ENCODE measurements around the gene LRRC19. TPM values are rescaled to one million over a fixed set of nuclear protein-coding genes. Genes with fewer than 3 reads are reported as not detected.

LRRC19 gene
- total RNA-seq, 2 donors from 2014 or later = not detected

DNA sequence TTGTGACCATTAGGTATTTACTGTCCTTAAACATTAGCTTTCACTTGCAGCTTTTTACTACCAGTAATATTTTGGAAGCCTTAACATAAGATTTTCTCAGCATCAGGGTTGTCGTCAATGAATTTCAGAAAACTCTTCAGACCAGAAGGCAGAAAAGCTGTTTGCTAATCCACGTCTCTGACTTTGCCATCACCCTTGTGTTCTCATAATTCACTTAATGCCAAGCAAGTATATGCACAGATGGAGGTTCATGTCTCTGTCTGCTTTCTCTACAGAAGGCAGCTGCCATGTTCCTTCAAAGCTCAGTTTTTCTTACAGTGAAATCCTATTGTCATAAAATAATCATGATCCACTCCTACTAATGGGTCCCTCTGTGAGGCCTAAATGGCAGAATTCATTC, 37.7 kb upstream of the LRRC19 start:
- H3K36me3 ChIP-seq = peaks cover 5% of the 10 kb centered on the region
- ATAC-seq (ENCODE audit: insufficient number of reproducible peaks, low FRiP score, low read depth) (no peak), DNase-seq (ENCODE audit: low spot score) (no peak)
- no peaks in the 10 kb centered on the region for H3K27me3 ChIP-seq (replicated peaks; ENCODE audit: insufficient read depth)
- TF ChIP-seq, protein P1, sequence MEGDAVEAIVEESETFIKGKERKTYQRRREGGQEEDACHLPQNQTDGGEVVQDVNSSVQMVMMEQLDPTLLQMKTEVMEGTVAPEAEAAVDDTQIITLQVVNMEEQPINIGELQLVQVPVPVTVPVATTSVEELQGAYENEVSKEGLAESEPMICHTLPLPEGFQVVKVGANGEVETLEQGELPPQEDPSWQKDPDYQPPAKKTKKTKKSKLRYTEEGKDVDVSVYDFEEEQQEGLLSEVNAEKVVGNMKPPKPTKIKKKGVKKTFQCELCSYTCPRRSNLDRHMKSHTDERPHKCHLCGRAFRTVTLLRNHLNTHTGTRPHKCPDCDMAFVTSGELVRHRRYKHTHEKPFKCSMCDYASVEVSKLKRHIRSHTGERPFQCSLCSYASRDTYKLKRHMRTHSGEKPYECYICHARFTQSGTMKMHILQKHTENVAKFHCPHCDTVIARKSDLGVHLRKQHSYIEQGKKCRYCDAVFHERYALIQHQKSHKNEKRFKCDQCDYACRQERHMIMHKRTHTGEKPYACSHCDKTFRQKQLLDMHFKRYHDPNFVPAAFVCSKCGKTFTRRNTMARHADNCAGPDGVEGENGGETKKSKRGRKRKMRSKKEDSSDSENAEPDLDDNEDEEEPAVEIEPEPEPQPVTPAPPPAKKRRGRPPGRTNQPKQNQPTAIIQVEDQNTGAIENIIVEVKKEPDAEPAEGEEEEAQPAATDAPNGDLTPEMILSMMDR (IDR thresholded peaks at IDR 0.05) = no peak
- H3K9me3 ChIP-seq = no peaks in the 10 kb centered on the region
- no peaks in the 10 kb centered on the region for H3K4me1 ChIP-seq (ENCODE audit: control insufficient read depth in 1 of 2, low read depth in 2 of 2)
- no peak overlapping the region for H3K27ac ChIP-seq
- no peak overlapping the region for H3K4me3 ChIP-seq

DNA sequence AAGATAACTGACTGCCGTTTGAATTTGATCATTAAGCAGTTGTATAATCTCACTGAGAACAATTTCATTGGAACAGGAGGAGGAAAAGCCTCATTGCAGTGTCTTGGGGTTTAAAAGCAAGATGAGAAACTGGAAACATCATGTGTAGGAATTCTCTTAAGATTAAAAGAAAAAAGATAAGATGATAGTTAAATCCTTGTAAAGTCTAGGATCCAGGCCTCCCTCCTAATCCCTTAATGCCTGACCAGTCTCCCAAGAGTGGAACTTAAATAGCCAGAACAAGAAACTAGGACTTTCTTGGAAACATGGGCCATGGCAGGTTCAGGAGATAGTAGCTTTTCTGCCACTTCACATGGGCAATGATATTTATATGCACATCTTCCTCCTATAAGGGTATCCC, 37.0 kb upstream of the LRRC19 start:
- ATAC-seq (ENCODE audit: insufficient number of reproducible peaks, low FRiP score, low read depth) = no peak

DNA sequence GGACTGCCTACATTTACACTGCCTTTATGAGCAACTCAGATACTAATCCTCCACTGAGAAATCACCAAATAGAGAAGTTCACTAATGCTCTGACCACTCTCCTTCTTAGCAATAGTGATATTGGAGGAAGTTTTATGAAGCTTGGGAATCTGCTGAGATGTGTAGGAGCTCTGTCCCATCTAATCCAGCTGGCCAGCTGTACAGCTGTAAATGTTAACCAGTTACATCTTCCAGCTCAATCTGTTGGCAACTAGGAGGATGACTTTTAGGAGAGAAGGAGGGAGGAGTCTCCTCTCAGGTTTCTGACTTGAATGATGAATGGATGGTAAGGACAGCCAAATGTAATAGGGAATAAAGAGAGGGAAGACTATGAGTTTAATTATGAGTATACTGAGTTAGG, 36.3 kb upstream of the LRRC19 start:
- no peaks in the 10 kb centered on the region for H3K9me3 ChIP-seq
- H3K4me1 ChIP-seq (ENCODE audit: control insufficient read depth in 1 of 2, low read depth in 2 of 2) = no peaks in the 10 kb centered on the region
- no peak overlapping the region for H3K27ac ChIP-seq
- TF ChIP-seq, protein P1 (IDR thresholded peaks at IDR 0.05) = no peak
- no peak for ATAC-seq (ENCODE audit: insufficient number of reproducible peaks, low FRiP score, low read depth)
- peaks cover 5% of the 10 kb centered on the region for H3K36me3 ChIP-seq
- H3K4me3 ChIP-seq = no peak overlapping the region
- H3K27me3 ChIP-seq (replicated peaks; ENCODE audit: insufficient read depth) = no peaks in the 10 kb centered on the region
- DNase-seq (ENCODE audit: low spot score) = no peak

More for the DNA sequence above, 37.0 kb upstream of the LRRC19 start:
- no peaks in the 10 kb centered on the region for H3K27me3 ChIP-seq (replicated peaks; ENCODE audit: insufficient read depth)
- H3K36me3 ChIP-seq = peaks cover 5% of the 10 kb centered on the region
- no peak overlapping the region for H3K27ac ChIP-seq
- no peak for DNase-seq (ENCODE audit: low spot score)
- no peaks in the 10 kb centered on the region for H3K4me1 ChIP-seq (ENCODE audit: control insufficient read depth in 1 of 2, low read depth in 2 of 2)
- no peak overlapping the region for H3K4me3 ChIP-seq
- no peaks in the 10 kb centered on the region for H3K9me3 ChIP-seq
- TF ChIP-seq, protein P1 (IDR thresholded peaks at IDR 0.05) = no peak

DNA sequence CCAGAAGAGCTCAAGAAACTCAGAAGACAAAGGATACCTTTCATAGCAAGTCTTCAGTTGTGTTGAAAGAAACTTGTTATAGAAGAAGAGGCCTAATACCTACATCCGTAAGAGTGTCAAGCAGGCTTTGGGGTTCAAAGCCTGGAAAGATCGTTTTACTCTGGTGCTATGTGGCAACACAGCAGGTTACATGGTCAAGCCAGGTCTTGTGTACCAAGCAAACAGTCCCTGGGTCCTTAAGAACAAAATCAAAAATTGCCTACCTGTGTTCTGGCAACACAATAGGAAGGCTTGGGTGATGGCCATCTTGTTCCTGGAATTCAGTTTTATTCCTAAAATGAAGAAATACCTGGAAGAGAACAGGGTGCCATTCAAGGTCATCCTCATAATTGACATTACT, 32.0 kb upstream of the LRRC19 start:
- DNase-seq (ENCODE audit: low spot score) (no peak), ATAC-seq (ENCODE audit: insufficient number of reproducible peaks, low FRiP score, low read depth) (no peak)
- H3K36me3 ChIP-seq = no peaks in the 10 kb centered on the region
- TF ChIP-seq, protein P1 (IDR thresholded peaks at IDR 0.05) = no peak
- no peak overlapping the region for H3K4me3 ChIP-seq
- H3K9me3 ChIP-seq = no peaks in the 10 kb centered on the region
- no peaks in the 10 kb centered on the region for H3K27me3 ChIP-seq (replicated peaks; ENCODE audit: insufficient read depth)
- no peak overlapping the region for H3K27ac ChIP-seq
- no peaks in the 10 kb centered on the region for H3K4me1 ChIP-seq (ENCODE audit: control insufficient read depth in 1 of 2, low read depth in 2 of 2)

DNA sequence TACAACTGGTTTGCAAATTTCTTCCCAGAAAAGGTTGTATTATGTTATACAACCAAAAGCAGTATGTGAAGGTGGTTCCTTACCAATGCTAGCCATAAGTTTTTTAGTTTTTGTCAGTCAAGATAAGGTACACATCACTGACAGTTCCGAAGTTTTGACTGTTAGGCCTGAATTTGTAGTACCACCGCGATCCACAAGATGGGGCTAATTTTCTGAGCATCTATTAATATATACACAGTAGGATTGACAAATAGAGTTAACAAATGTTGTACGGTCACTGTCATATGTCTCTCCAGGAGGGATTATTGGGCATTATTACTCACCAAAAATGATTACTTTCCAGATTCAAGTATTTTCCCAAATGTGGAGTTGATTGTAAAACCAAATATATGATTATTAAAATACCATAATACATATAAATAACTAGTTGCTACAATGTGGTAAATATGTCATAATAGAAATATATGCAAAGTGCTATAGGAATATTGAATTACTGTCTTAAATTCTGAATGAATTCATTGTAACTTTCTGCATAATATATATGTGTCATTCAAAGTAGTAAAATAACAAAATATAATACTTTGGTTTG, 28.4 kb upstream of the LRRC19 start:
- no peak for ATAC-seq (ENCODE audit: insufficient number of reproducible peaks, low FRiP score, low read depth)
- Histone ChIP-seq H3K36me3 (no peaks in the 10 kb centered on the region), H3K9me3 (no peaks in the 10 kb centered on the region), H3K4me1 (ENCODE audit: control insufficient read depth in 1 of 2, low read depth in 2 of 2) (no peaks in the 10 kb centered on the region), H3K4me3 (no peak overlapping the region), H3K27ac (no peak overlapping the region), H3K27me3 (replicated peaks; ENCODE audit: insufficient read depth) (no peaks in the 10 kb centered on the region)
- TF ChIP-seq, protein P1 (IDR thresholded peaks at IDR 0.05) = peak; percentile 82
- peak; percentile 3 for DNase-seq (ENCODE audit: low spot score)

Measured in thoracic aorta (tissue), 2 donors.